Activated B cell treated with CpG ODN at 0.5 μM for 24 hours (primary cell): Measurements from ENCODE around the gene ZMYM1. TPM values are rescaled to one million over a fixed set of nuclear protein-coding genes. Genes with fewer than 3 reads are reported as not detected.
"Not testable (repeated sequence)": the region's sequence is repeated elsewhere in the genome, so short reads cannot be mapped to it uniquely, and the experiment has no call there.

Source experiments
- ATAC-seq: fragments of 200-7000 bp; cut with Tn5 transposase; one replicate; pipeline ENCODE4 v1.10.0; 2021; ENCODE audit warnings: low read depth, mild to moderate bottlenecking, moderate library complexity
- CTCF ChIA-PET: fragments of 350-600 bp; sonication (Branson Sonifier 250); formaldehyde crosslinking; loops from one replicate; lab custom pipeline; 2021; ENCODE audit warnings: antibody characterized with exemption; lab: Charles Lee
- POLR2A ChIA-PET: fragments of 350-600 bp; sonication (Branson Sonifier 250); formaldehyde crosslinking; loops from one replicate; lab custom pipeline; 2021; ENCODE audit warnings: antibody characterized with exemption; lab: Charles Lee
- DNase-seq: peaks from one replicate; pipeline ENCODE4 v3.0.0; 2022
- H3K27ac Mint-ChIP-seq: one replicate; pipeline ENCODE4 v1.8.0; 2020; ENCODE audit warnings: mixed read lengths
- H3K27me3 Mint-ChIP-seq: one replicate; pipeline ENCODE4 v1.8.0; 2021; ENCODE audit warnings: mixed read lengths
- H3K36me3 Mint-ChIP-seq: one replicate; pipeline ENCODE4 v1.8.0; 2021; ENCODE audit warnings: low read depth, mixed read lengths
- H3K4me1 Mint-ChIP-seq: one replicate; pipeline ENCODE4 v1.8.0; 2021; ENCODE audit warnings: mixed read lengths
- H3K4me3 Mint-ChIP-seq: one replicate; pipeline ENCODE4 v1.8.0; 2020; ENCODE audit warnings: mild to moderate bottlenecking, mixed read lengths
- H3K9me3 Mint-ChIP-seq: one replicate; pipeline ENCODE4 v1.8.0; 2020; ENCODE audit warnings: mixed read lengths
- intact Hi-C: fragments of 100-400 bp; cut with micrococcal nuclease; formaldehyde crosslinking; loops from one replicate; pipeline ENCODE4 v1.15.1; 2024
- total RNA-seq: library from RNA; stranded (reverse); gene quantifications from 2 replicates; pipeline ENCODE4 v1.2.3, GENCODE V29; 2022
- TF ChIP-seq, protein P1 (sequence below): fragments of 200-600 bp; IDR thresholded peaks from one replicate; pipeline ENCODE4 v1.8.0; 2022; ENCODE audit warnings: antibody characterized with exemption, mild to moderate bottlenecking

The ZMYM1 gene
- total RNA-seq, 1 donor from 2014 or later = 7.4 TPM

GRCh38 chr1:35053433-35053832 is 25.8 kb upstream of the ZMYM1 start:
- H3K4me1 Mint-ChIP-seq = peaks cover 3% of the 10 kb centered on the region
- intact Hi-C loops = no loop called here
- no peaks in the 10 kb centered on the region for H3K9me3 Mint-ChIP-seq
- H3K36me3 Mint-ChIP-seq = no peaks in the 10 kb centered on the region
- TF ChIP-seq, protein P1, sequence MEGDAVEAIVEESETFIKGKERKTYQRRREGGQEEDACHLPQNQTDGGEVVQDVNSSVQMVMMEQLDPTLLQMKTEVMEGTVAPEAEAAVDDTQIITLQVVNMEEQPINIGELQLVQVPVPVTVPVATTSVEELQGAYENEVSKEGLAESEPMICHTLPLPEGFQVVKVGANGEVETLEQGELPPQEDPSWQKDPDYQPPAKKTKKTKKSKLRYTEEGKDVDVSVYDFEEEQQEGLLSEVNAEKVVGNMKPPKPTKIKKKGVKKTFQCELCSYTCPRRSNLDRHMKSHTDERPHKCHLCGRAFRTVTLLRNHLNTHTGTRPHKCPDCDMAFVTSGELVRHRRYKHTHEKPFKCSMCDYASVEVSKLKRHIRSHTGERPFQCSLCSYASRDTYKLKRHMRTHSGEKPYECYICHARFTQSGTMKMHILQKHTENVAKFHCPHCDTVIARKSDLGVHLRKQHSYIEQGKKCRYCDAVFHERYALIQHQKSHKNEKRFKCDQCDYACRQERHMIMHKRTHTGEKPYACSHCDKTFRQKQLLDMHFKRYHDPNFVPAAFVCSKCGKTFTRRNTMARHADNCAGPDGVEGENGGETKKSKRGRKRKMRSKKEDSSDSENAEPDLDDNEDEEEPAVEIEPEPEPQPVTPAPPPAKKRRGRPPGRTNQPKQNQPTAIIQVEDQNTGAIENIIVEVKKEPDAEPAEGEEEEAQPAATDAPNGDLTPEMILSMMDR = no peak
- no peak overlapping the region for H3K27ac Mint-ChIP-seq
- H3K27me3 Mint-ChIP-seq = peaks cover 21% of the 10 kb centered on the region
- ATAC-seq (no peak), DNase-seq (no peak)
- H3K4me3 Mint-ChIP-seq = no peak overlapping the region
- CTCF ChIA-PET = no interaction called here
- POLR2A ChIA-PET = no interaction called here

DNA sequence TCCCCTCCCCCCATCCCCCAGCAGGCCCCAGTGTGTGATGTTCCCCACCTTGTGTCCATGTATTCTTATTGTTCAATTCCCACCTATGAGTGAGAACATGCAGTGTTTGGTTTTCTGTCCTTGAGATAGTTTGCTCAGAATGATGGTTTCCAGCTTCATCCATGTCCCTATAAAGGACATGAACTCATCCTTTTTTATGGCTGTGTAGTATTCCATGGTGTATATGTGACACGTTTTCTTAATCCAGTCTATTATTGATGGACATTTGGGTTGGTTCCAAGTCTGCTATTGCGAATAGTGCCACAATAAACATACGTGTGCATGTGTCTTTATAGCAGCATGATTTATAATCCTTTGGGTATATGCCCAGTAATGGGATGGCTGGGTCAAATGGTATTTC is 24.9 kb upstream of the ZMYM1 start:
- H3K36me3 Mint-ChIP-seq, H3K9me3 Mint-ChIP-seq, H3K27ac Mint-ChIP-seq, intact Hi-C loops, ATAC-seq, POLR2A ChIA-PET, CTCF ChIA-PET, DNase-seq, H3K4me3 Mint-ChIP-seq, H3K4me1 Mint-ChIP-seq: not testable (repeated sequence)
- H3K27me3 Mint-ChIP-seq = peaks cover 26% of the 10 kb centered on the region

- H3K9me3 Mint-ChIP-seq, ATAC-seq, intact Hi-C loops, CTCF ChIA-PET, H3K36me3 Mint-ChIP-seq, POLR2A ChIA-PET, H3K4me3 Mint-ChIP-seq, DNase-seq, H3K4me1 Mint-ChIP-seq, H3K27ac Mint-ChIP-seq: not testable (repeated sequence)
- H3K27me3 Mint-ChIP-seq = peaks cover 25% of the 10 kb centered on the region
Measured at GRCh38 chr1:35058321-35058720, 20.9 kb upstream of the ZMYM1 start.

- no peaks in the 10 kb centered on the region for H3K9me3 Mint-ChIP-seq
- no peaks in the 10 kb centered on the region for H3K36me3 Mint-ChIP-seq
- POLR2A ChIA-PET = no interaction called here
- intact Hi-C loops = no loop called here
- ATAC-seq (no peak), DNase-seq (no peak)
- no peak overlapping the region for H3K27ac Mint-ChIP-seq
- H3K4me3 Mint-ChIP-seq = no peak overlapping the region
- H3K4me1 Mint-ChIP-seq = peaks cover 3% of the 10 kb centered on the region
- CTCF ChIA-PET = no interaction called here
- TF ChIP-seq, protein P1 = no peak
- peaks cover 25% of the 10 kb centered on the region for H3K27me3 Mint-ChIP-seq
Measured at GRCh38 chr1:35058988-35059387, 20.2 kb upstream of the ZMYM1 start.

DNA sequence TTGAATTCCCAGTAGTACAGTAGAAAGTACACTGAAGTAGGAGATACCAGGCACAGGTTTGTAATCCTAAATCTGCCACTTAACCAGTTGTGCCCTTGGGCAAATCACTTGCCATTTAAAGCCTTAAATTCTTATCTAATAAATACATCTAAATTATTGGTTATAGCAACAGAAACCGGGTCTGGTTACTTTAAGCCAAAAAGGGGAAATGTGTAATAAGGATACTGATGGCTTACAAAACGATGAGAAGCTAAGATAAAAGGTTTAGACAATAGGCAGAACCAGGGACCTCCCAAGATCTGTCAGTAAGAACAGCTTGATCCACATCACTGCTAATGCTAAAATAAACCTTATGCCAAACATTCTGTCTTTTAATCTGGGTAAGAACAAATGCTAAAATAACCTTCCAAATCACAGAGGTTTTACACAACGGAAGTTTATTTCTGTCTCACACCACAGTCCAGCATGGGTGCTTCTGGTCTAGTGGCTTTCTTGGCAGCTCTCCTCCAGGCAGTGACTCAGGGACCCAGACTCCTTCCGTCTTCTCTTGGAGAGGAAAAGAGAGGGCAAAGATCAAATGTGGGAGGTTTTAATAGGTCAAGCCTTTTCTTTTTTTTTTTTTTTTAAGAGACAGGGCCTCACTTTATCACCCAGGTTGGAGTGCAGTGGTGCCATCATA is 16.5 kb upstream of the ZMYM1 start:
- POLR2A ChIA-PET = no interaction called here
- peaks cover 3% of the 10 kb centered on the region for H3K4me1 Mint-ChIP-seq
- DNase-seq (no peak), ATAC-seq (no peak)
- peaks cover 17% of the 10 kb centered on the region for H3K27me3 Mint-ChIP-seq
- CTCF ChIA-PET = no interaction called here
- H3K27ac Mint-ChIP-seq = no peak overlapping the region
- H3K36me3 Mint-ChIP-seq = no peaks in the 10 kb centered on the region
- intact Hi-C loops = no loop called here
- H3K9me3 Mint-ChIP-seq = no peaks in the 10 kb centered on the region
- TF ChIP-seq, protein P1 = no peak
- no peak overlapping the region for H3K4me3 Mint-ChIP-seq

DNA sequence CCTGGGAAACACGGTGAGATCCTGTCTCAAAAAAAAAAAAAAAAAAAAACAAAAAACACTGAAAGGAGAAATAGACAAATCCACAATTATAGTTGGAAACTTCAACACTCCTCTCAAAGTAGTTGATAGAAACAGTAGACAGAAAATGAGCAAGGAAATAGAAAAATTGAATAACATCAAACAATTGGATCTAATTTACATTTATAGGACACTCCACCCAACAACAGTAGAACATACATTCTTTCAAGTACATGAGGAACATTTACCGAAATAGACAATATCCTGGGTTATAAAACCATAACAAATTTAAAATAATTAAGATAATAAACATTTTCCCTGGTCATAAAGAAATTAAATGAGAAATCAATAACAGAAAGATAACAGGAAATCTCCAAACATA is 14.9 kb upstream of the ZMYM1 start:
- DNase-seq (no peak), ATAC-seq (no peak)
- TF ChIP-seq, protein P1 = no peak
- ChIA-PET POLR2A (no interaction called here), CTCF (no interaction called here)
- Mint-ChIP-seq H3K27me3 (peaks cover 4% of the 10 kb centered on the region), H3K9me3 (no peaks in the 10 kb centered on the region), H3K4me3 (no peak overlapping the region), H3K4me1 (peaks cover 3% of the 10 kb centered on the region), H3K36me3 (no peaks in the 10 kb centered on the region), H3K27ac (no peak overlapping the region)
- intact Hi-C loops = no loop called here
